Neural cell (in vitro differentiated cells): ENCODE data around the gene GALNT11. TPM values are rescaled to one million over a fixed set of nuclear protein-coding genes. Genes with fewer than 3 reads are reported as not detected.

Source experiments
- H2AFZ ChIP-seq: fragments of 200-600, 300-800 bp; sonication (generic), shearing (Covaris generic); 2 replicates; pipeline ENCODE4 v1.6.0; 2014; ENCODE audit warnings: low read depth, mild to moderate bottlenecking, antibody characterized with exemption, low read length, moderate library complexity
- H3F3A ChIP-seq: fragments of 200-600 bp; shearing (Covaris generic); 2 replicates; pipeline ENCODE4 v1.6.1; 2016; ENCODE audit warnings: mild to moderate bottlenecking, moderate library complexity, mixed read lengths, antibody characterized with exemption, low read length; ENCODE audit not compliant: insufficient read depth, poor library complexity, severe bottlenecking
- H3K27ac ChIP-seq: fragments of 200-600, 300-800 bp; sonication (generic), shearing (Covaris generic); 2 replicates; pipeline ENCODE4 v1.5.1; 2014; ENCODE audit warnings: mild to moderate bottlenecking, low read length, moderate library complexity
- H3K27me3 ChIP-seq: fragments of 300-800, 200-600 bp; sonication (generic), shearing (Covaris generic); 2 replicates; pipeline ENCODE4 v1.6.0; 2014; ENCODE audit warnings: mild to moderate bottlenecking, low read depth, low read length, moderate library complexity; ENCODE audit not compliant: insufficient read depth
- H3K36me3 ChIP-seq: fragments of 300-800, 200-600 bp; sonication (generic), shearing (Covaris generic); 2 replicates; pipeline ENCODE4 v1.5.1; 2014; ENCODE audit warnings: mild to moderate bottlenecking, antibody characterized with exemption, low read length, moderate library complexity; ENCODE audit not compliant: insufficient read depth
- H3K4me2 ChIP-seq: fragments of 300-800, 200-600 bp; sonication (generic), shearing (Covaris generic); 2 replicates; pipeline ENCODE4 v1.6.0; 2014; ENCODE audit warnings: mild to moderate bottlenecking, low read length
- H3K4me3 ChIP-seq: fragments of 300-800, 200-600 bp; sonication (generic), shearing (Covaris generic); 2 replicates; pipeline ENCODE4 v1.5.1; 2014; ENCODE audit warnings: mild to moderate bottlenecking, low read length, moderate library complexity
- H3K79me2 ChIP-seq: fragments of 200-600 bp; shearing (Covaris generic); replicated peaks from 2 replicates; pipeline ENCODE4 v1.6.0; 2014; ENCODE audit warnings: mild to moderate bottlenecking, low read length, moderate library complexity; ENCODE audit not compliant: insufficient read depth
- H3K9ac ChIP-seq: fragments of 300-800, 200-600 bp; sonication (generic), shearing (Covaris generic); 2 replicates; pipeline ENCODE4 v1.6.1; 2016; ENCODE audit warnings: mild to moderate bottlenecking, low read length, mixed read lengths
- H3K9me2 ChIP-seq: fragments of 200-600 bp; shearing (Covaris generic); 2 replicates; pipeline ENCODE4 v1.6.1; 2016; ENCODE audit warnings: mild to moderate bottlenecking, low read length, mixed read lengths; ENCODE audit not compliant: insufficient read depth
- H3K9me3 ChIP-seq: fragments of 200-600, 300-800 bp; sonication (generic), shearing (Covaris generic); 2 replicates; pipeline ENCODE4 v1.6.1; 2016; ENCODE audit warnings: mild to moderate bottlenecking, mixed run types, low read length, moderate library complexity, mixed read lengths
- H4K20me1 ChIP-seq: fragments of 200-600 bp; shearing (Covaris generic); 2 replicates; pipeline ENCODE4 v1.6.1; 2016; ENCODE audit warnings: mild to moderate bottlenecking, mixed run types; ENCODE audit not compliant: insufficient read depth
- CTCF ChIP-seq: fragments of 450-650 bp; IDR thresholded peaks from 2 replicates; pipeline ENCODE4 v1.5.1; 2014; ENCODE audit warnings: antibody characterized with exemption, mild to moderate bottlenecking, moderate library complexity; ENCODE audit not compliant: poor library complexity, severe bottlenecking
- POLR2AphosphoS5 ChIP-seq: IDR thresholded peaks from 2 replicates; pipeline ENCODE4 v1.6.1; 2012
- RAD21 ChIP-seq: fragments of 450-650 bp; conservative IDR thresholded peaks from 2 replicates; pipeline ENCODE4 v1.6.1; 2014; ENCODE audit warnings: antibody characterized with exemption, mild to moderate bottlenecking, moderate library complexity
- REST ChIP-seq: IDR thresholded peaks from 2 replicates; pipeline ENCODE4 v1.6.1; 2012; ENCODE audit warnings: borderline replicate concordance
- SMC3 ChIP-seq: fragments of 450-650 bp; conservative IDR thresholded peaks from 2 replicates; pipeline ENCODE4 v1.6.1; 2014; ENCODE audit warnings: antibody characterized with exemption, mild to moderate bottlenecking, moderate library complexity; ENCODE audit not compliant: poor library complexity
- TAF1 ChIP-seq: IDR thresholded peaks from 2 replicates; pipeline ENCODE4 v1.6.1; 2012; ENCODE audit warnings: low read depth
- polyA plus RNA-seq: library from polyadenylated mRNA; depleted of rRNA; stranded (reverse); fragments of >200 nt; gene quantifications from 2 replicates; pipeline ENCODE4 v1.2.3, GENCODE V29; 2014

The GALNT11 gene
- polyA plus RNA-seq, 1 donor from 2014 or later: 118 TPM

DNA sequence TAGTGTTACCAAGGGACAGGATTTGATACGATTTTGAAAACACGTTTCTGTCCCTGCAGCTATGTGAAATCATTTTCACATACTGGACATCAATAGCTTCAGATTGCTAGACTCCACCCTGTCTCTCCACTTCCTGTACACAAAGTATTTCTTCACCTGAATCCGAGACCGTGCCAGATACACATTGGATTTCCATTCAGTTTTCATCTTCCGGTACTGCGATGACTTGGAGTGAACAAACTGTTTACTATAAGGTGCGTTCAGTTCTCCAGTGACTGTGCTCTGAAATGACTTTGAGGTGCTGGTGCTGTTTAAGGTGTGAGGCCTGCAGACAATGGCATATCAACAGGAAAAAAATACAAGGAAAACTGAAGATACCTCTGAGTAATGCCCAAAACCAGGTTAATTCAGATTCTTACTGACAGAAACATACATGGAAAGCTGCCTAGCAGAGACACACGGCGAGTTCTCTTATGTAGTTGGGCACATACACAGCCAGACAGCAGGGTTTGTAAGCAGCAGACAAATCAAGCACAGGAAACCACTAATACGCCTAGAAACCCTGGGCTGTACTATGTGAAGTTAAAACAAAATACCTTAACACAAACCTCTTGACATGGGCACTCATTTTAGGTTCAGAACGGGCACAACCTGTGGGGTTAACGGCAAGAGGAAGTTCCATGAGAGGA is 119.2 kb downstream of the GALNT11 start:
- no peaks in the 10 kb centered on the region for H4K20me1 ChIP-seq

DNA sequence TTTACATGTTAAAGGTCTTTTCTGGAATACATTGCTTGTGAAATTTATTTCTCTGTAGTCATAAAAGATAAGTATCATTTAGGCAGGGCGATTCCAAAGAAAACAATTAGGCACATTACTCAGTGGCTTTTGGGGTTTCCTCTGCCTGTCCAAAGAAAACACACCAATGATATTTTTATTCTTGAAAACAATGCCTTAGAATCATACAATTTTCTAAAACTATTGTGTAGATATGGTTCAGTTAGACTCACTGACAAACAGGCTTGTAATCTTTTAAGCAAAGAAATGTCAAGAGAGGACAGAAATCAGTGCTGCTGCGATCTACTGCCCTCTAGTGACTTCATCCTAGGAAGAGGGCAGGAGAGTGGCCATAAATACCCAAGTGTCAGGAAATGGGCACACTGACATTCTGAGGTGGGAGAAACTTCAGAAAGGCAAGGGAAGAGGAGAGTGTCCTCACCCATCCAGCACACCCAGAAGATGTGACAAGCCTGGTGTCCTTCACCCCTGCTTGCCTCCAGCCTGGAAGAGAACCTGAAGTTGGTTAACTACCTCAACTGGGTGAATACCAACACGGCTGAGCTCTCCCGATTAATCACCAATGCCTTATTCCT is 120.5 kb downstream of the GALNT11 start:
- Histone ChIP-seq H3K27ac (no peak overlapping the region), H3K9ac (no peak overlapping the region), H3K4me3 (no peak overlapping the region), H3F3A (no peaks in the 10 kb centered on the region), H2AFZ (no peak overlapping the region), H3K79me2 (no peaks in the 10 kb centered on the region), H3K9me2 (no peaks in the 10 kb centered on the region), H3K36me3 (peaks cover 11% of the 10 kb centered on the region), H3K4me2 (no peak overlapping the region), H3K27me3 (no peaks in the 10 kb centered on the region), H4K20me1 (no peaks in the 10 kb centered on the region), H3K9me3 (no peaks in the 10 kb centered on the region)
- TF ChIP-seq TAF1 (no peak), CTCF (peak; percentile 70), RAD21 (peak; percentile 72), SMC3 (peak; percentile 71)

More for the DNA sequence above, 119.2 kb downstream of the GALNT11 start:
- H3K9ac ChIP-seq: no peak overlapping the region
- TF ChIP-seq POLR2AphosphoS5 (no peak), CTCF (no peak), REST (no peak)
- no peak overlapping the region for H3K4me2 ChIP-seq
- H3K9me2 ChIP-seq: no peaks in the 10 kb centered on the region
- no peak overlapping the region for H2AFZ ChIP-seq
- no peak overlapping the region for H3K27ac ChIP-seq
- H3K36me3 ChIP-seq: peaks cover 11% of the 10 kb centered on the region
- H3K9me3 ChIP-seq: no peaks in the 10 kb centered on the region
- H3K27me3 ChIP-seq: no peaks in the 10 kb centered on the region
- H3F3A ChIP-seq: no peaks in the 10 kb centered on the region
- H3K4me3 ChIP-seq: no peak overlapping the region
- H3K79me2 ChIP-seq: no peaks in the 10 kb centered on the region
